T-helper 2 cell (primary cell): ENCODE measurements around the gene GCHFR.

Source experiments
- DNase-seq, 5 experiments: peaks; one replicate each; pipeline versions ENCODE4 v3.0.0 to v3.0.0-alpha.2; 2012 to 2022

Gene GCHFR

DNA sequence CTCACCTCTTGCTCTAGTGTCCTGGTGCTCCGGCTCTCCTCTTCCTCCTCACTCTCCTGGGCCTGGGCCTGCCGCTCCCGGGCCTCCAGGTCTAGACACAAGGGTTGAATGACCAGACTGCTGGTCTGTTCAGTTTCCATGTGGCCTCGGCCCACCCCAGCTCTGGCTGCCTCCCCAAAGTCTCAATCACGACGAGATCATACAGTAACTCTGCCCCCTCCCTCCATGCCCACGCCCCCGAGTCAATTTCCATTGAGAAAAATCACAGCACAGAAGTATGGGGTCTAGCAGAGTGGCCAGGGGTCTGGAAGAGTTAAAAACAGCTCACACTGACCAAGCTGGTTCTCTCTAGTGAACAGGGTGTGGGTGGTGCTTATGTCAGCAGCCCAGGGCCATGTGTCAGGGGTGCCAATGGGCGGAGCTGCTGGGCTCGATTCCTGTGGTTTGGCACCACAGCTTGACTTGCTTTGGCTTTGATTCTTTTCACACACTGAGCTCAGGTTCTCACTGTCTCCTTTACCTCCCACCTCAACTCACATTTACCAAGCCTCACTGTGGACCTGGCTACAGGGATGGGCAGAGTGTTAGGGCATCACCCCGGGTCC is 12.8 kb downstream of the GCHFR start:
- peak in 2 of 5 experiments; percentile 70 to 77 for DNase-seq

DNA sequence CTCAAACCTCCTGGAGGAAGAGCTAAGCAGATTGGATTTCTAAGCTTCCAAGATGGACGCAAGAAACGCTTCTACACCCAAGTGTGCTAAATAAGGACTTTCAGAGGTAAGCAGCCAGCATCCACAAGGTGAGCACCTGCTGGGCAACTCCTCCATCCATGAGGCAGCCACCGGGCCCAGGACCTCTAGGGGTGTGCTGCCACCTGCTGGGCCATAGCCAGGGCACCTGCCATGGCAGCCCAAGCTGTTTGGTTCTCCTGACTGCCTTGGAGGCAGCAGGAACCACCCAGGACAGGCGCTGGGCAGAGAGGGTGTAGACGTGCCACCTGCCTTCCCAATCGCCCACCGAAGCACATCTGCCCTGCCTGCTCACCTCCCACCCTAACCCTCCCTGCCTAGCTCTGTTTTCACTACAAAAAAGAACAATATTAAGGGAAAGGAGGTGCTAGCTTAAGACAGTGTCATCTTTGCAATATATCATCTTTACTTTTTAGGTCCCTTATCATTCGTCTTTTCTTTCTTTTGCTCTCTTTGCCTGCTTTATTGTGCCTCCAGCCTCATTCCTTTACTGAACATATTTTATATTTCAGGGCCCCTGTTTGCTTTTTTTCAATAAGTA is 18.9 kb downstream of the GCHFR start:
- peak; percentile 50 to 78 (median 64) for DNase-seq

DNA sequence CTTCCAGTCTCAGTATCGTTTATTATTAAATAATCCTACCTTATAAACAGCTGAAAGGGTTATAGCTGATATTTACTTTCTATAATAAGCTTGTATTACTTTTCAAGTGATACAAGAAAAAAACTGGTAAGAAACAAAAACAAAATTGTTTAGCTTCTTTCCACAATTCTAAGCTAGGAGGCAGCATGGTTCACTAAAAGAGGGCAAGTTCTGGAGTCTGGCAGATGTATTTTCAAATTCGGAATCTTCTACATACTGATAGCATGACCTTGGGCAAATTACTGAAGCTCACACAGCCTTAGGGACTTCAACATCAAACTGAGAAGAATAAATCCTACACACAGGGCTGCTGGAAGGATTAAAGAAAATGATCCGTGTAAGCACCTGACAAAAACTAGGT is 21.3 kb downstream of the GCHFR start:
- no peak for DNase-seq

DNA sequence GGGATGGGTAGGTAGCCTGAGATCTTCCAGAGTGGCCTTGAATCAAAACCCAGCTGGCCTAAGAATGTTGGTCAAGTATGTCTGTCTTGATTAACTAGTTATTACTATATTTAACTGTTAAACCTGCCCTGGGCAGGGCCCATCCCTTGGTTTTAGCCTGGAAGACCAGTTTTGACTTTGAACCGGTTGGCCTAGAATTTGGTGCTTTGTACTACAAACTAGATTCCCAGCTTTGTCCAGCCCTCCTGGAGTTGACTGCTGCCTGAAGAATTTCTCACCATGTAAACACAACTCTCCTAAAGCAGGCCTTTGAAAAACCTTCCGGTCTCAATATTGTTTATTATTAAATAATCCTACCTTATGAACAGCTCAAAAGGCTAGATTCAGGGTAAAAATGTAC is 21.9 kb downstream of the GCHFR start:
- DNase-seq = no peak

DNA sequence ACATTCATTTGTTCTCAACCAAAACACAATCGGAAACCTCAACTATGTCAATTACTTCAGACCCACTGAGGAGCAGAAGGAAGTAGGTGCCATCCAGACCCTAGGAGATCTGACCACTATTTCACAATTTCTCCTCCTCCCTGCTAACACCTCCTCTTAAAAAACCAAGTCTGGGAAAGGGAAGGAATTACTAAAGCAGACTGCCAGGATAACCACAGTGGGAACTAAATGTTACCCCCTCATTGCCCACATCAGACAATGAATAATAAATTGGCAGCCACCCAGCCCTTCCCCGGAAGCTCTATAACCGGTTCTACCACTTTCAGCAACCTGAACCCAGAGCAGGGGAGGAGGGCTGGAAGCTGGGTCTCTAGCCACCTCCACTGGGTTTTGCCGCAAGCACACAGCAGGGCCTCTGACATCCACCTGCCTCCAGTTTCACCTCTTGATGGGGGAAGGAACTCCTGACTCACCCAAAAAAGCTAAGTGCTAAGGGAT is 23.5 kb downstream of the GCHFR start:
- peak in 3 of 5 experiments; percentile 43 to 63 (median 51) for DNase-seq

DNA sequence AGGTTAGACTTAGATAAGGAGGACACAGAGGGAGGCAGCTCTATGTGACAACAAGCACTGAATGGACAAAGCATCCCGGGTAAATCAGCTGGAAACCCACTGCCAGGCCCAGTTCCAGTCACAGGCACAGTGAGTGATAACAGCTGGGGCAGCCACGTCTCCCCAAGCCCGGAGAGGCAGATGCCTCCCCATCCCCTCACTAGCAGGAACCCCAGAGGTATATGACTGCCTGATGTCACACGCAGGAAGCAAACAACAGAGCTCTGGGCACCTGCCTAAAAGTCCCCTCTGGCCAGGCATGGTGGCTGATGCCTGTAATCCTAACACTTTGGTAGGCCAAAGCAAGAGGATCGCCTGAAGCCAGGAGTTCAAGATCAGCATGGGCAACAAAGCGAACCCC is 24.1 kb downstream of the GCHFR start:
- DNase-seq = no peak

DNA sequence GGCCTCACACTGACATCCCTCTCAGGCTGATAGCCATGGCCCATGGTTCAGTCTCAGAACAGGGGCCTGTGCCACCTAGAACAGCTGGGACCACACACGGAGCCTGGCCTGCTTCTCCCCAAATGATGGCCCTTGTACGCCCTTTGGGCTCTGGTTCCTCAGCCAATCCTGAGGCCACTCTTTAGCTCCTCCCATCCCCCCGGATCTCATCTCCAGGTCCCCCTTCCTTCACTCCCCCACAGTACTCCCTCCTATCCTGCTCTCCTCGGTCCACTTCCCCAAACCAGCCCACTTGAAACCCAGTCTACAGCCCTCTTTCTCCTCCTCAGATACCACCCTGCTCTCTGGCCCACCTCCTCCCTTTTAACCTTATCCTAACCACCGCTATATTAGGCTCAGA is 25.3 kb downstream of the GCHFR start:
- DNase-seq = no peak

DNA sequence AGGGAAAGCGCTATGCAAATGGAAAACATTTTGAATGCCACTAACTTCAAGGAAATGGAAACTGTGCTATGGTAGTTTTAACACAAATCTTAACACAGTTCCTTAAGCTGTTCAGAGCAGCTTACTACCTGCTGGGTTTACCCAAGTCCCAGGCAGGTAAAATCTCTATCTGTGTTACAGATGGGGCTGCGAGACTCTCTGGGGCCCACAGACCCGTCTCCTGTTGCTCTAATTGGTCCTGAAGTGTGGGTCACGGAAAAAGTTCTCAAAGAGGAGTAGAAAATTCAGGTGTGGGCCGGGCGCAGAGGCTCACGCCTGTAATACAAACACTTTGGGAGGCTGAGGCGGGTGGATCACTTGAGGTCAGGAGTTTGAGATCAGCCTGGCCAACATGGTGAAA is 26.1 kb downstream of the GCHFR start:
- no peak for DNase-seq

DNA sequence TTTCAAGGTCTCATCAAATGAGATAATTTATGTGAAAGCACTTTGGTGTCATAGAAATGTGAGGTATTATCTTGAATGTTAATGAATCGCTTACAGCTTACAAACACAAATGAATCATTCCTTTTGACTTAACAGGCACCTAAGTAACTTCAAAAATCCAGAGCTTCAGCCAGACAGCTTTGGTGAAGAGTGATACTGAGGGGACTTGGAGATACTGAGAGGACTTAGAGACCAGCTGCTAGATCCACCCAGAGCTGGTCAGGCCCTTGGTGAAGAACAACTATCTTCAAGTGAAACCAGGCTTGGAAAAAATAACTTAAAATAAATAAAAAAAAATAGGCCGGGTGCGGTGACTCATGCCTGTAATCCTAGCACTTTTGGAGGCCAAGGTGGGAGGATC is 26.9 kb downstream of the GCHFR start:
- no peak for DNase-seq

DNA sequence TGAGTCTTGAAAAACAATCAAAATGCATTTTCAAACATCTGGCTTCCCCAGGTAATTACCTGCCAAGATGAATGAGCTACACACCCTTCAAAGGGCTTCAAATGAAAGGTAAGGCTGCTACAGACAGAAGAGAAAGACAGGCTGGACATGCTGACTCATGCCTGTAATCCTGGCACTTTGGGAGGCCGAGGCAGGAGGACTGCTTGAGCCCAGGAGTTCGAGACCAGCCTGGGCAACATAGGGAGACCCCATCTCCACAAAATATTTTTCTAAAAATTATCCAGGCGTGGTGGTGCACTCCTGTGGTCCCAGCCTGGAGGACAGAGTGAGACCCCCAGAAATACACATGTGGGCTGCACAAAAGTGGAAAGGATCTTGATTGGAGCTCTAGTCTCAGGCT is 28.5 kb downstream of the GCHFR start:
- no peak for DNase-seq

DNA sequence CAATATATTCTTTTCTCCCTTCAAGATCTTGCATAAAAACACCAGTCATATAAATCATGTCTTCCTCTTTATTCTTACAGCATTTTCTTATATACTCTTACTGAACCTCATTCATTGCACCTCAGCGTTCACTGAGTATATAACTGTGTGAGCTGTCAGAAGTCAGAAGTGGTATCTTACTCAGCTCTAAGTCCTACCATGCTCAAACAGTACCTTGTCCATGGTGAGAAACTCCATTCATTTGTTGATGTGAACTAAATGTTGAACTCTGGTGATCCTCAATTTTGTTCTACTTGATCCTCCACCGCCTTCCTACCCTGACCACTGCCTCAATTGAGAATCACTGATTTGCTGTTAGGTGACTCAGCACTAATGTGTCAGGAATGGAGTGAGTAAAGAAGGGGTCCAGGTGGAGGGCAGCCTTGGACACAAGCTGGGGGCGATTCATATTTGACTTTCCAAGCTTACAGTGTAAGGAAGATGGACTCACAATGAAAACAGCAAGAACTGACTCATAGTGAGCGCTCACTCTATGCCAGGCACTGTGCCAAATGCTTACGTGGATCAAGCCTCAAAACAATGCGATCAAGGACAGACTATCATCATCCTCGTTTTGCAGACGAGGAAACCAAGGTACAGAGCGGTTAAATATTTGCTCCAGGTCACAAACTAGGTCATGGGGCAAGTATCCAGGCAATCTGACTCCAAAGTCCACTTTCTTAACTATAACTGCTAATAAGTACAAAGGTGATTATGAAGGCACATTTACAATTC is 29.5 kb downstream of the GCHFR start:
- peak in 1 of 5 experiments; percentile 74 for DNase-seq

DNA sequence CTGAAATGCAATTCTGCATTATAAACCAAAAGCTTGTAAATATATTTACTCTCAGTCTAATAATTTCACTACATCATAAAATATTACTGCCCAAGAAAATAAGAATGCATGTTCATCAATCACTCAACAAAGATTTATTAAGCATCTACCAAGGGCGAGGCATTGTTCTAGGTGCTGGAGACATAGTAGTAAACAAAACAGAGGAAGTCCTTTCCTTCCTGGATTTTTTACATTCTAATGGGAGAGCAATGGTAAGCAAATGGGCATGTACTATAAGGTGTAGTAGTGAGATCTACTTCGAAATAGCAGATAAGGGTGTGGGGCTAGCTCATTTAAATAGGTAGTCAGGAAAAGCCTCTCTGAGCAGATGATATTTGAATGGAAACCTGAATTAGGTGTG is 32.2 kb downstream of the GCHFR start:
- DNase-seq = no peak

DNA sequence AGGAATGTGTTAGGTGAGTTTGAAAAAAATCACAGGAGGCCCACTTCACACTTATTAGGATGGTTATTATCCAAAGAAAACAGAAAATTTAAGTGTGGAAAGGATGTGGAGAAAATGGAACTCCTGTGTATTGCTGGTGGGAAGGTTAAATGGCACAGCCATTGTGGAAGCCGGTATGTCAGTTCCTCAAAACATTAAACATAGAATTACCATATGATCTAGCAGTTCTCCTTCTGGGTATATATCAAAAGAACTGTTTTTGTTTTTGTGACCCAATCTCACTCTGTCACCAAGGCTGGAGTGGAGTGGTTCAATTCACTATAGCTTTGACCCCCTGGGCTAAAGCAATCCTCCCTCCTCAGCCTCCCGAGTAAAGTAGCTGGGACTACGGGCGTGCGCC is 32.6 kb downstream of the GCHFR start:
- no peak for DNase-seq

DNA sequence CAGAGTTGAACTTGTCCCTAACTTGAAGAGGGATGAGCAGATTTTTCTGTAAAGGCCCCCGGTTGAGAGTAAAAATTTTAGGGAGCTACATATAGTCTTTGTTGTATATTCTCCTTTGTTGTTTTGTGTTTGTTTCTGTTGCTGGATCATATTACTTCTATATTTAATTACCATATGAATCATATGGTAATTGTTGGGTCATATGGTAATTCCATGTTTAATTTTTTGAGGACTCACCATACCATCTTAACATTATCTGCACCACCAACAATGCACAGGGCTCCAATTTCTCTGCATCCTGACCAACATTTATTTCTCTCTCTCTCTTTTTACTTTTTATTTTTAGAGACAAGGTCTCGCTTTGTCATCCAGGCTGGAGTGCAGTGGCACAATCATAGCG is 35.7 kb downstream of the GCHFR start:
- DNase-seq = no peak

DNA sequence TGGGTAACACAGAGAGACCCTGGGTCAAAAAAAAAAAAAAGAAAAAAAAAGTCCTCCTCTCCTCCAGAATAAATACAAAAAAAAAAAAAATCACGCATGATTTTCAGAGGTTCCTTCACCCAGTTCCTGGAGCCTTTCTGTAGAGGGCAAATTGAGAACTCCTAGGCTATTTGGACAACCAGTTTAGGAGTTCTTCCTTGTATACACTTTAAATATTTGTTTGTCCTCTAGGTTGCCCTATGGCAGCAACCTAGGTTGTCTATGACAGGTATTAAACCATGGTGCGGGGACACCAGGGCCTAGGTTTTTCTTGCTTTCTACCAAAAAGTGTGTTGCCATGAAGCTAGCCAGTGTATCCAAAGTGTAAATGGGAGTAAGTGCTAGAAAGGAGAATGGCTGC is 39.2 kb downstream of the GCHFR start:
- DNase-seq = no peak

DNA sequence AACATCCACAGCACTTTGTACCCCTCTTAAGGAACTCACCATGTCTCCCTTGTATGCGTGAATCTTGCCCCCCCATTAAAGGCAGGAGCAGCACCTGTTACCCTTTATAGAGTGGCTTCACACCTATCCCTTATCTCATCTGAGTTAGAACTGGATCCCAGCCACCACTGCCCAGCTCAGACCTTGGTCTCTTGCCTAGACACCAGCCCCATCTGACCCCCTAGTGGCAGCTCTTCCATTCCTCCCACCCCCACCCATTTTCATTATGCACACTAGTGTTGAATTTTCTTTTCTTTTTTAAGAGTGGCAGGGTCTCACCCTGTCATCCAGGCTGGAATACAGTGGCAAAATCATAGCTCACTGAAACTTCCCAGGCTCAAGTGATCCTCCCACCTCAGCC is 39.8 kb downstream of the GCHFR start:
- DNase-seq = no peak

DNA sequence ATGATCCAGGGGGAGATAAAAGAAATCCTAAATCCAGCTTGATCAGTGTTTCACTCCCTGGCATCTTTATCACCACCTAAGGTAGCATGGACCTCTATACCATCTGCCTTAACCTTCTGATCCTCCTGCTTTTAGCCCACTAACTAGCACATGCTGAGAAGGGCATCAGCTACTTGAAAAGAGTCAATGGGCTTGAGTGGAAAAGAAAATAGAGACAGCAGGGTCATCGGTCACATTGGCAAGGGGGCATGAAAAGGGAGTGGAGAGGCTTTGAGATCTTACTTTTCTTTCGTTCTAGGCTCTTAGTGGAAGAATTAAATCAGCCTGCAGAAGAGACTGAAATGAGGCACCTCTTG is 42.8 kb downstream of the GCHFR start:
- DNase-seq = no peak

DNA sequence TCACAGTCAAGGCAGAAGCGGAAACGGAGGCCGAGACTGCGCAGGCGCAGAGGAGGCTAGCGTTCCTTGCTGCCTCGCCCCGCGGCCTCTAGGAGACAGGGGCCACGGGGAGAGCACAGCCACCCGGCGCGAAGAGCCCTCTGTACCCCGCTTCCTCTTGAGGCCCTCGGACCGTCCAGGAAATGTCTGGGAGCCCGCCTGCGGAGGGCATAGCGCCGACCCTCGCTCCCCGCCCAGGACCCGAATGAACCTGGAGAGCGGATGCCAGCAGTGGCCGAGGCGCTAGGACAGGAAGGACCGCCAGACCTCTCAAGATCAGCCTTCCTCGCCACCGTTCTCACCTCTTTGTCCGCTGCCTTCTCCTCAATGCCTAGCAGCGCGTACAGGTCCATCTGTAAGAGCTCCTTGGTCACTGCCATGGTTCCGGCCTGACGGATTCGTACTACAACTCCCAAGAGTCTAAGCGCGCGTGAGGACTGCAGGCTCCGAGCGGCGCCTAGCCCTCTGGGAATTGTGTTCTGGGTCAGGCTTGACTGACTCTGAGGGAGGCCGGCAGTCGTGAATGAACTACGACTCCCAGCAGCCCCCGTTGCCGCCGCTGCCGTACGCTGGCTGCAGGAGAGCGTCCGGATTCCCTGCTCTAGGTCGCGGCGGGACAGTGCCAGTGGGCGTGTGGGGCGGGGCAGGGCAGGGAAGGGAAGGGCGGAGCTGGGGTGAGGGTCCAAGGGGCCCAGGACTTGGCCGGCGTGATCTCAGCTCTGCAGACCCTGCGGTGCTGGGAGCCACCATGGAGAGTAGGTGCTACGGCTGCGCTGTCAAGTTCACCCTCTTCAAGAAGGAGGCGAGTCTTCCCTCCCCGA is 43.4 kb downstream of the GCHFR start, which contains the start of the genes DNAJC17 and ZFYVE19:
DNAJC17 (minus strand) TSS at position 446 of the 860 bp plus-strand sequence; CDS start at position 419, 27 bp downstream.
ZFYVE19 (plus strand) TSS at position 62 of the 860 bp plus-strand sequence; CDS start at position 563, 501 bp downstream.
- DNase-seq = peak; percentile 76 to 98 (median 90)

DNA sequence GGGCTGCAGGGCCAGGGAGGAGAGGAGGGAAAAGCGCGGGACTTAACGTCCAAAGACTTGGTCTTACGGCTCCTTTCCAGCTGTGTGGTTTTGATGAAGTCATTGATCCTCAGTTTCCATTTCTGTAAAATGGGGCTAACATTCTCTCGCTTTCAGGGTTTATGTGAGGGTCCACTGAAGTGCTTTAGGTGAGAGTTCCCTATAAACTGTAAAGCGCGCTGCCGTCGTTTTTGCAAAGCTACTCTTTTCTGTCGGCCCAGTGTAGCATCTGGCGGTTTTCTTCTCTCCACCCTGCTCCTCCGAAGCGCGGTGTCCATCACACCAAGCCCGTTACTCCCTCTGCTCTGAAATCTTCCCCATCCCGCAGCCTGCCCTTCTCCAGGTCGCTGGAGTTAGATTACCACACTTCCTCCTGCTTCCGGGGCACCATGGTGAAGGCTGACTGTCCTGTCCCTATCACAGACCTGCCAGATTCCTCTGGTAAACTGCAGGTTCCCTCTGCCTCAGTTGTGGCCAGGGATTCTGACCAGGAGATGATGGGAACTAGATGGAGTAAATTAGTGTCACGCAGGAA is 44.1 kb downstream of the GCHFR start:
- no peak for DNase-seq

DNA sequence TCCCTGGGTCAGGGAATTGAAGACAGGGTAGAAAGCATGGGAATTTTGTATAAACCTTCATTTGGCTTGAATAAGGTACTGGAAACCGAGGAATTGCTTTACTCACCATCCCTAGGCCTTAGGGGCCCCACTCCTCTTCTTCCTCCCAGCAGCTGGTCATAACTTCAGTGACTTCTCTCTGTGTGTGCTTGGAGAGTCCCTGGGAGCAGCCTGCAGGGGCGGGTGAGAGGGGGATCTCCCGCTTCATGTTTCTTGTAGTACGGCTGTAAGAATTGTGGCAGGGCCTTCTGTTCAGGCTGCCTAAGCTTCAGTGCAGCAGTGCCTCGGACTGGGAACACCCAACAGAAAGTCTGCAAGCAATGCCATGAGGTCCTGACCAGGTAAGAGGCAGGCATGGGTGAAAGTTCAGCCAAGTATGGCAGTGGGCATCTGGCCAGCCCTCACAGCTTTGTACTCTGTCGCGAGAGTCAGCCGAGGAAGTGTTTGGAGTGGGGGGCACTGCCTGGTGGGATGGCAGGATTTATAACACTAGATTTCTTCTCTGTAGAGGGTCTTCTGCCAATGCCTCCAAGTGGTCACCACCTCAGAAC is 45.1 kb downstream of the GCHFR start:
- DNase-seq = no peak

DNA sequence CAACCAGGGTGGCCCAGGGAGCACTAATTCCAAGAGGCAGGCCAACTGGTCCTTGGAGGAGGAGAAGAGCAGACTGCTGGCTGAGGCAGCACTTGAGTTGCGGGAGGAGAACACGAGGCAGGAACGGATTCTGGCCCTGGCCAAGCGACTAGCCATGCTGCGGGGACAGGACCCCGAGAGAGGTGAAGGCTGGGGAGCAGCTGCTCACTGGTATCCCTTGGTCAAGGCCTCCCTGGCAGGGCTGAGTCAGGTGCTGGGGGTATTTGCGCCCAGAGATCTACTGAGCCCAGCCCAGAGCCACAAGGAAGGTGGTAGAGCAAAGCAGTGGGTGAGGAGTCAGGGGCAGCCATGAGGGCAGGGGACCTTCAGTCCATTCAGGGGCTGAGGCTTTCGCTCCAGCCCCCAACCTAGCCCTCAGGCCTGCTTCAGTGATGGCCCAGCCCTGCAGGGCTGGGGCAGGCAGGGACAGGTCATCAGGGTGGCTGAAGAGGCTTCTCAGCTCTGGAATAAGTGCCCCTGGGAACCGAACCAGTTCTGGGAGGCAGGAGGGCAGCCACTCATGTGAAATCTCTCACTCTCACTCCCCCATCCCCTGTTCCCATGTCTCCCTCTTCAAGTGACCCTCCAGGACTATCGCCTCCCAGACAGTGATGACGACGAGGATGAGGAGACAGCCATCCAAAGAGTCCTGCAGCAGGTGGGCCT is 49.0 kb downstream of the GCHFR start:
- no peak for DNase-seq
